DMS 273 treated with DMSO at 0.1 percent for 48 hours (cell line): Measurements from ENCODE around the gene SIAH1.
"Not testable (repeated sequence)": the region's sequence is repeated elsewhere in the genome, so short reads cannot be mapped to it uniquely, and the experiment has no call there.

Experiments used
- DNase-seq: peaks from one replicate; lab custom pipeline; 2025; lab: John Stamatoyannopoulos, UW

The SIAH1 gene

GRCh38 chr16:48385253-48386150 lies at the start of gene SIAH1:
SIAH1 (minus strand) TSS chr16:48385413; CDS start chr16:48362428, 22,985 bp downstream.
- DNase-seq: peak; percentile 47

- no peak for DNase-seq
Observed at GRCh38 chr16:48434653-48435317, 49.6 kb upstream of the SIAH1 start.

- no peak for DNase-seq
Observed at GRCh38 chr16:48433850-48434530, 48.8 kb upstream of the SIAH1 start.

GRCh38 chr16:48433116-48433849 lies 48.1 kb upstream of the SIAH1 start:
- no peak for DNase-seq

- DNase-seq: no peak
Observed at GRCh38 chr16:48432136-48432535, 46.9 kb upstream of the SIAH1 start.

- no peak for DNase-seq
Observed at GRCh38 chr16:48430890-48431289, 45.7 kb upstream of the SIAH1 start.

- DNase-seq: no peak
Observed at GRCh38 chr16:48426244-48427141, 41.3 kb upstream of the SIAH1 start.

GRCh38 chr16:48422537-48422936 lies 37.3 kb upstream of the SIAH1 start:
- DNase-seq: no peak

GRCh38 chr16:48421741-48422140 lies 36.5 kb upstream of the SIAH1 start:
- DNase-seq: no peak

GRCh38 chr16:48420437-48420836 lies 35.2 kb upstream of the SIAH1 start:
- DNase-seq: no peak

- not testable (repeated sequence) for DNase-seq
Observed at GRCh38 chr16:48416617-48417016, 31.4 kb upstream of the SIAH1 start.

GRCh38 chr16:48413272-48413671 lies 28.1 kb upstream of the SIAH1 start:
- no peak for DNase-seq

- DNase-seq: no peak
Observed at GRCh38 chr16:48409839-48410632, 24.8 kb upstream of the SIAH1 start.

- no peak for DNase-seq
Observed at GRCh38 chr16:48408688-48409087, 23.5 kb upstream of the SIAH1 start.

GRCh38 chr16:48405907-48406306 lies 20.7 kb upstream of the SIAH1 start:
- no peak for DNase-seq

GRCh38 chr16:48405153-48405552 lies 19.9 kb upstream of the SIAH1 start:
- DNase-seq: no peak

- not testable (repeated sequence) for DNase-seq
Observed at GRCh38 chr16:48402547-48402946, 17.3 kb upstream of the SIAH1 start.

GRCh38 chr16:48395375-48395774 lies 10.2 kb upstream of the SIAH1 start:
- DNase-seq: no peak

GRCh38 chr16:48394355-48394703 lies 9.1 kb upstream of the SIAH1 start:
- no peak for DNase-seq
